CD4-positive, alpha-beta T cell treated with Interferon alpha-2 for 1 hour (primary cell): ENCODE results near the gene ACACB.
"Not testable (repeated sequence)": the region's sequence is repeated elsewhere in the genome, so short reads cannot be mapped to it uniquely, and the experiment has no call there.

Source experiments
- DNase-seq, 2 donors: peaks; one replicate each; pipeline ENCODE4 v3.0.0-alpha.2; 2020 to 2022

Gene ACACB

DNA sequence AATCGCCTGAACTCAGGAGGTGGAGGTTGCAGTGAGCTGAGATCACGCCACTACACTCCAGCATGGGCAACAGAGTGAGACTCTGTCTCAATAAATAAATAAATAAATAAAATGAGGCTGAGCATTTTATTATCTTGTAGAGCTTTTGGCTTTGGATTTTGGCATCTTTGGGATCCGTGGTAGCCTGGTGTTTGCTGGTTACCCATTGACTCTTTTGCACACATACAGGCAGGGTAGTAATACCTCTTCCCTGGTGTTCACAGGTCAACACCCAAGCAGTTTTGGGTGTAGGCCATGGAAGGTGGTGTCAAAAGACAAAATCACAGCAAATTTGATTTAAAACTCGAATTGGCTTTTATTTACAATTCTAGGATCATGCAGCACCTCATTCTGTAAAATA, 27.8 kb downstream of the ACACB start:
- no peak for DNase-seq

DNA sequence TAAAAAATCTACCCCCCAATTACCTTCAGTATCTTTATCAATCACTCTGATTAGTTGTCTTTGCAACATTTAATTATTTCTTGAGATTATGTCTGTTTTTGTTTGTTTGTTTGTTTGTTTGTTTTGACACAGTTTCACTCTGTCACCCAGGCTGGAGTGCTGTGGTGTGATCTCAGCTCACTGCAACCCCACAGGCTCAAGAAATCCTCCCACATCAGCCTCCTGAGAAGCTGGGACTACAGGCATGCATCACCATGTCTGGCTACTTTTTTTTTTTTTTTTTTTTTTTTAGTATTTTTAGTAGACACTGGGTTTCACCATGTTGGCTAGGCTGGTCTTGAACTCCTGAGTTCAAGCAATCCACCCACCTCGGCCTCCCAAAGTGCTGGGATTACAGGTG, 30.7 kb downstream of the ACACB start:
- DNase-seq = not testable (repeated sequence)

DNA sequence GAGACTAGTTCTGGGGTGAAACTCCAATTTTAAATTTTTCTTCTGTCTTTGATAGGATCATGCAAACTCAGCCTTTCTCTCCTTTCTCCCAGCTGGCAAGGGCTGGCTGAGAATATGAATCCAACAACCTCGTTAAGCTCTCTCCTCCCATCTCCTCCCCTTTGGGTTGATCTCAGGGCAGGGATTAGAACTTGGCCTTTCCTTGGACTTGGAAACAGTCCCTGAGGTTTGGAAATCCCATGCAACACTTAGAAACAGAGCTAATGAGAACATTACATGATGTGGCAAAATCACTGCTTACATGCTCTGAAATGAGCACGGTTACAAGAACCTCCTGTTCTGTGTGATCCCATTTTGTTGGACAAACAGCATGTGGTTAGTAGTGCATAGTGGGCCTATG, 31.6 kb downstream of the ACACB start:
- DNase-seq = no peak

DNA sequence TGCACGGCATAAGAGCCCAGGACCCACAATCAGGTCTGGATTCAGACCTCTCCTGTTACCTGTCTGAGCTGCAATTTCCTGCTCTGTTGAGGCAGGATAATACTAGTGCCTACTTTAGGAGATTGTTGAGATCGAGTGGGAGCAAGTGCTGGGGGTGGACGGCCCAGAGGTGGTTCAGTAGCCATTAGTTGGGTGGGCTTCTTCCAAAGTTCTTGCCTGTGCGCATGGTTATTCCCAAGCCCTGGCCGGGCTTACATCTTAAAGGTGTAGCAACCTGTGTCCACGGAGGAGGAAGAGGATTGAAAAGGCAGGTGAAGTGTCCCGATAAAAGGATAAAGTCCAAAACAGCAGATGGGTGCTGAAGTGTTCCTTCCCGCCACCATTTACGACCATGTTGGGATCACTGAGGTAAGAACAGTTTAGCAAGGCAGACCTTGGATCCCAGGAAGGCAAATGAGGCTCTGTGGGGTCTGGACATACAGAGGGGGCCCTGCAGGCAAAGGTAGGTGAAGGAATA, 33.8 kb downstream of the ACACB start:
- DNase-seq = no peak

DNA sequence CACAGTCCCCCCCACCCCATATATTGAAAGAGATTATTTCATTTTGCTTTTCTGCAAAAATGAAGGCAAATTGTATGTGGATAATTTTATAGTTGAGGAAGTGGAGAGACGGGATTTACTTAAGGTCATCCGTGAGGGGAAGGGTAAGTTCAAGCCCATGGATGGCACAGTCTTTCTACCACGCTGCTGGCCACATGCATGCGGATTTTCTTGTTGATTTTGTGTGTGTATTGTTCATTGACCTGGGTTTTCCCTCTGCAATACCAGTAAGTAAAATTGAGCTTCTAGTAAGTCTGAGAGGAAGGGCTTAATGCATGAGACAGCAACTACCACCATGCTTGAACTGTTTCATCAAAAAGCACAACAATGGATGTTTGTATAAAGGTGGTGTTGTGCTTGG, 35.1 kb downstream of the ACACB start:
- DNase-seq = no peak

DNA sequence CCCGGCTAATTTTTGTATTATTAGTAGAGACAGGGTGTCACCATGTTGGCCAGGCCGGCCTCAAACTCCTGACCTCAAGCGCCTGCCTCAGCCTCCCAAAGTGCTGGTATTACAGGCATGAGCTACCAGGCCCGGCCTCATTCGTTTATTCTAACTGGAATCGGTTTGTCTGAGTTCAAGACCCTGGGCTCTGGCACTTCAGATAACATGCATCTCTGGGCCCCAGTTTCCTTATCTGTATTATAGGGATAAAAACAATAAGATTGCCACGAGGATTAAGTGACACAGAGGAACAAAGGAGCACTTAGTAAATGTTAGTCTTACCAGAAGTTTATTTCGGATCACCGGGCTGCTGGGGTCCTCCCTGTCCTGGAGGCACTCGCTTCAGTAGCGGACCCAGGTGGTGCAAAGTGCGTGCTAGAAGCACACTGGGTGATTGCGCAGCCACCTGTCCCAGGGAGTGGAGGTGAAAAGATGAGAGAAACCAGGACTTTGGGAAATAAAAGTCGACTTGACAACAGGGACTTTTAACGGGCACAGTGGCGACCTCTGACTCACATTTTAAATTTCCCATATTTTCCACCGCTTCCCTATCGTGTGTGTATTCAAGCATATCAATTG, 37.5 kb downstream of the ACACB start:
- DNase-seq = no peak

DNA sequence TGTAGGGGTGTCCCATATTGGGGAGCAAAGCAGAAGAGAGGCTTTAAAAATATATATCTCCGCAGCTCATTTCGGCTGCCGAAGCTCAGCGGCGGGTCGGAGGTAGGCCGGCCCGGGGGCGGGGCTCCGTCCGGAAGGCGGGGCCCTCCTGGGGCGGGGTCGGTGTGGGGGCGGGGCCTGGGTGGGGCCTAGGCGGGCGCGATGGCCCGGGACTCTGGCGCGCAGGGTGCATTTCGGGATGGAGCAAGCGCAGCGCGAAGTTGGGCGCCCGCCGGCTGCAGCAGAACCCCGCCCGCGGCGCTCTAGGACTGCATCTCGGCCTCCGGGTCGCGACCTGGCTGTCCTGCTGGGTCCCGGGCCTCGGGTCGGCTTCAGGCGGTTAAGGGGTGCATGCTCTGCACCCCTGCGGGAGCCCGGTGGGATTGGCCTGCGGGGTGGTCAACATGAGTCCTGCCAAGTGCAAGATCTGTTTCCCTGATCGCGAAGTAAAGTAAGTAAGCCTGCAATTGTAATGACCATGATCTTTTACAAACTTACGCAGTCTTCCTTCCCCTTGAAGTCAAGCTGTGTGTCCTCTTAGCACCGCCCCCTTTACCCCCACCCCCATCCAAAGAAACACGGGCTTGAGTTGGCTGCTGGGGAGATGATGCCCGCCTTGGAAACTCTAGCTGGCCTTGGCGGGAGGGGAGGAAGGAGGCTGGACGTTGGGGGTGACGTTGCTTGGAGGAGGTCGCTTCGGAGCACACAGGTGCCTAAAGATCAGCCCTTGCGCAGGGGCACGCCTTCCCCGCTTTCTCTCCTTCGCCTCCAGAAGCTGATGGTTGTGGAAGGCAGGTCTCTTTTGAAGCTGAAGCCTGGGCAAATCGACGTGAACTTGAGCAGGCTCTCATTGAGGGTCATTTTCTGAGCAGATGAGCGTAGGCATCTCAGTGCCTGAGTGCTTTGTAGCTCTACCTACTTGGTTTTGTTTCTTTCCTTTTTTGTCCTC, 38.4 kb downstream of the ACACB start:
- peak; percentile 76 to 87 for DNase-seq

DNA sequence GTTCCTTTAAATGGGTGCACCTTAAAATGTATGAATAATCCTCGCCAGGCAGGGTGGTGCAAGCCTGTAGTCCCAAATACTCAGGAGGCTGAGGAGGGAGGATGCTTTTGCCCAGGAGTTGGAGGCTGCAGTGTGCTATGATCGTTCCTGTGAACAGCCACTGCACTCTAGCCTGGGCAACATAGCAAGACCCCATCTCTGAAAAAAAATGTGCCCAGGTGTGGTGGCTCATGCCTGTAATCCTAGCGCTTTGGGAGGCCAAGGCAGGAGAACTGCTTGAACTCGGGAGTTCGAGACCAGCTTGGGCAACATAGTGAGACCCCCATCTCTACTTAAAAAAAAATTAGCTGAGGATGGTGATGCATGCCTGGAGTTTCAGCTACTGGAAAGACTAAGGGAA, 39.6 kb downstream of the ACACB start:
- no peak for DNase-seq

DNA sequence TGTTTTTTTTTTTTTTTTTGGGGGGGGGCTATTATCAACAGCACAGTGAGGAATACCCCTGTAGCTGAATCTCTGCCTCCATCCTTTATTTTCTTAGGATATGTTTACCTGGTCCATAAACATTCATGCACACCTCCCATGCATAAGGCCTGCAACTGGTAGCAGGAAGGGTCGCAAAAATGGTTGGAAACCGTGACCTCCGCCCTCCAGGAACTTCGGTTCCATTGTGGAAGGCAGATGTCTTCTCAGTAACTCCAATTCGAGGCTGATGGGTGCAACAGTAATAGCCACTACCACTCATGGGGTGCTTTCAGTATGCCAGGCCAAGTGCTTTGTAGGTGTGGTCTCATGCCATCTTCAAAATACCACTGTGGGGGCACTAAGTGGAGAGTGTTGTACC, 40.2 kb downstream of the ACACB start:
- no peak for DNase-seq

DNA sequence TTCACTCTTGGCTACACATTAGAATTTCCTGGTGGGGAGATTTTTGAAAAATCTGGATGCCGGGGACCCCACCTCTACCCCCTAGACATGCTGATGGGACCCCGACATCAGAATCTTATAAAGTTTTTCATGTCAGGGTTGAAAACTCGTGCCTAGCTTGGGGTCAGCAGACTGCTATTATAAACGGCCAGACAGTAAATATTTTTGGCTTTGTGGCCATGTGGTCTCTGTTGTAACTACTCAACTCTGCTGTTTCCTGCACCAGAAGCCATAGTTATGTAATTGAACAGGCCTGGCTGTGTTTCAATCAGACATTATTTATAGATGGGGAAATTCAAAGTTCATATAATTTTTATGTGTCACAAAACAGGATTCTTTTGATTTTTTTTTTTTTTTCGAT, 41.6 kb downstream of the ACACB start:
- no peak for DNase-seq

DNA sequence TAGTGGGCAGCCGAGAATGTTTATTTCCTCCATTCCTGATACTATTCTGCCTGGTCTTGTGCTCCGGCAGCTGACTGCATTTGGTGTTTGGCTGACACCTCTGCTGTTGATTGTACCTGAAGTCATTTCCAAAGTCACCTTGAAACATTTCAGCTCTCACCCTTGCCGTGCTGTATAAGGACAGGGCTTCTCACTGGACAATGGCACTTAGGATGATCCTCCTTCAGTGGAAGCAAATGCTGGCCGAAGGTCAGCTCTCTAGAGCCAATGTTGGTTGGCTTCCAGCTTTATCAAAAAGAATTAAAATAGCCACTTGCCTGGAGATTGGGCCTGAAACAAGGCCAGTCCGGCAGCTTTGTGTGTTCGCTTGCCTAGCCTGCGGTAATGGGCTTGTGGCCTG, 44.0 kb downstream of the ACACB start:
- no peak for DNase-seq

DNA sequence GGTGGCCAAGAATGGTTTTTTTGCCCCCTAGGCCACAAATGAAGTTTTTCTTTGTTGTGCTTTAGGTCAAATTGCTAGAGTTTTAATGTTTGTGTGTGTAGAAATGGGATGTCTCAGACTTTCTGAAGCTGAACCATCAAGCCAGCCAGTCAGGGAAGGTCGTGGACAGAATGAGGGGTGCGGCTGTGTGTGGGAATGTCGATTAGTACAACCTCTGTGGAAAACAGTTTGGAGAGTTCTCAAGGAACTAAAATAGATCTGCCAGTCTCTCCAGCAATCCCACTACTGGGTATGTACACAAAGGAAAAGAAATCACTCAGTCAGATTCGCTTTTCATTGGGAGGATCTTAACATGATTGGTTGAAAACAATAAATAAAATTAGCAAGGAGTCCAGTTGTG, 44.5 kb downstream of the ACACB start:
- DNase-seq = no peak

DNA sequence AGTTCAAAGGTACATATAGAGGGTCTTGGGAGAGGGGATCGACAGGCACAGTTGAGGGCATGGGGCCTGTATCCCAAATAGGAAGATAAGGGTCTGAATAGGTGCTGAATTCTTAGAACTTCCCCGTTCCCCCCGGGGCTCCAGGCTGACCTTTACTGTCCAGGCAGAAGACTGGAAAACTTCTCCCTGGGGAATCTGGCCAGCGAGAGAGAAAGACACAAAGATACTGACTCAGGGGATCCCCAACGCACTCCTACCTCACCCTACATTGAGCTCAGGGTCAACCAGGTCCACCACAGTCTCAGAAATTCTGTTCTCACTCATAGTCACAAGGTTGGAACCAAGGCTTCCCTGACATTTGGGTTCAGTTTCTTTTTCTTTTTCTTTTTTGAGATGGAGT, 46.2 kb downstream of the ACACB start:
- no peak for DNase-seq

DNA sequence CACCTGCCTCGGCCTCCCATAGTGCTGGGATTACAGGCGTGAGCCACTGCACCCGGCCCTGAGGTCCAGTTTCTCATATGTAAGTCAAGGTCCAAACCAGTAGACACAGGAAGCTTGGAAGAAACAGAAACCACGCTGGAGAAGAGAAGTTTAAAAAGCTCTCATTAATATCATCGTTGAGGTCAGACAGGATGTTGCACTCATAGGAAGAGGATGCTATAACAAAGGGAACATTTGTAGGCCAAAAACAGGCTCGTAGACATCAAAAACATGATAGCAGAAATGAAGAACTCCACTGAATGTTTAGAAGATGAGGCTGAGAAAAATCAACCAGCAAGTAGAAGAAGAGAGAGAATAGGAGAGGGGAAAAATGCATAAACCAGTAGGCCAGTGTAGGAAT, 46.8 kb downstream of the ACACB start:
- no peak for DNase-seq

DNA sequence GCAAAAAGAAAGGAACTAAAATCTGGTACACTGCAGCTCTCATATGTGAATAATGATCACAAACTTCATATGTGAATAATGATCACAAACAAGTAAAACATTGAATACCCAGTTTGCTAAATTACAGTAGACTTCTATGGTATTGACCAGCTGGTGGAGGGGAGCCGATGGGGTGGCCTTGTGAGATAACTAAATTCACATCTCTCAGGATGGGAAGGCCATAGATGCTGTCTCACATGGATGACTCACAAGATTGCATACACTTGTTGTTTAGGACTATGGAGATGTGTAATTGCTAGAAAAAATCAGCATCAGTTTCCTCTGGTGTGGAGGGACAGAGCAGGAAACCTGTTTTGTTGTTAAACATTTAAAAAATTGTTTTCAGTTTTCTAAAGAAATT, 49.2 kb downstream of the ACACB start:
- no peak for DNase-seq

DNA sequence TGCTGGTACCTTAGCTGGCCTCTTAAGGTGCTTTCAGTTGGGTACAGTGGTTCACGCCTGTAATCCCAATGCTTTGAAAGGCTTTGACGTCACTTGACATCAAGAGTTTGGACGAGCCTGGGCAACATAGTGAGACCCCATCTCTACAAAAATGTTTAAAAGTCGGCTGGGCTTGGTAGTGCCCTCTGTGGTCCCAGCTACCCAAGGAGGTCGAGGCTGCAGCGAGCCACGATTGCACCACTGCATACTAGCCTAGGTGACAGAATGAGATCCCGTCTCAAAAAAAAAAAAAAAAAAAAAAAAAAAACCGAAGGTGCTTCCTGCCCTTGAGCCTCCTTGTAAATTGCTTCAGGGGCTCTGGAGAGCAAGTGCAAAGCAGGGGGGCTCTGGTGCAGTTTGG, 50.0 kb downstream of the ACACB start:
- no peak for DNase-seq

DNA sequence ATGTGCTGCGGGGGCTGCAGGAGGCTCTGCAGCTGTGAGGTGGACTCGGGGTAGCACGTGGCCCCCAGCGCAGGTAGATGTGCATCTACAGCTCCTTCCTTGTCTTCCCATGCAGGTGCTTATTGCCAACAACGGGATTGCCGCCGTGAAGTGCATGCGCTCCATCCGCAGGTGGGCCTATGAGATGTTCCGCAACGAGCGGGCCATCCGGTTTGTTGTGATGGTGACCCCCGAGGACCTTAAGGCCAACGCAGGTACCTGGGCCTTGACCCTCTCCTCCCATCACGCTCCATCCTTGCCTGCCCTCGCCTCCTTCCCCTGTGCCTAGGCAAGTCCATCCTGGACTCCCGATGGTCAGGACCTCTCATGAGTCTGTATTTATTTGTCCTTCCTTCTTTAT, 51.4 kb downstream of the ACACB start:
- no peak for DNase-seq

DNA sequence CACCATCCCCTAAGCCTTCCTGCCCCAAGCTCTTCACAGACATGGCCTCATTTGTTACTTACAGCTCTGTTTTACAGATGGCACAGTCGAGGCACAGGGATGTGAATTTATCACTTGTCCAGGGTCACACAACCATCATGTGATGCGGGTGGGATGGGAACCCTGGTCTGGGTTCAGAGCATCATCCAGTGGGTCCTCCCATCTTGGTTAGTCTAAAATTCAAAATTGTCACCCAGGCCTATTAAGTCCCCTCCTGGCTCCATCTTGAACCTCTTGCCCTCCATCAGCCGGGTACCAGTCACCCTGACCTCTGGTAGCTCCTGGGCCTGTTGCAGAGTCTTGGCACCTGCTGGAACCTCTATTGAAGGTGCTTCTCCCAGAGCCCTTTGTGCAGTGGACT, 52.9 kb downstream of the ACACB start:
- DNase-seq = no peak

DNA sequence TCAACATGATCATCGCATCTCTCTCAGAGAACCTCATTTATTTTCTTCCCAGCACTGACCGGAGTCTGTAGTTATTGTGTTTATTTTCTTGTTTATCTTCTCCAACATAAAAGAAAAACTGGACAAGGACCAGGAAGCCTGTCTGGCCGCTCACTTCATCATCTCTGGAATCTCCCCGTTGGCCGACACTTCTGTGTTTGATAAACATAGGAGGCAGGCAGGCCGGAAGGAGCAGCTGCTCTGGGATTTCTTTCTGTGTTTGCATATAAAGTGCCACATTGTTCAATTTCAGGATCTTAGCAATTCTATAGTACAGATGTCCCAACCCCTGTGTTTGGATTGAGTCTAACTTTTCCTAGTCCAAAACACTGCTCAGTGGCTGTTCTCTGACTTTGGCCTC, 53.3 kb downstream of the ACACB start:
- DNase-seq = no peak

DNA sequence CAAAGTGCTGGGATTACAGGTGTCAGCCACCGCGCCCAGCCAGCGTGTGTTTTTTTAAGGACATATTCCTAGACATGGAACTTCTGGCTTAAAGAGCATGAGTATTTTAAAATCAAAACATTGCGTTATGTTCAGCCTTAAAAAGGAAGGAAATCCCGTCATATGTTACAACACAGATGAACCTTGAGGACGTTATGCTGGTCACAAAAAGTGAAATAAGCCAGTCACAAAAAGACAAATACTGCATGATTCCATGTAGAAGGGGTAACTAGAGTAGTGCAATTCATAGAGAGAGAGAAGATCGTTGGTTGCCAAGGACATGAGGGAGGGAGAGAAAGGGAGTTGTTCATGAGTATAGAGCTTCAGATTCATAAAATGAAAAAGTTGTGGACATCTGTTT, 53.9 kb downstream of the ACACB start:
- DNase-seq = no peak

DNA sequence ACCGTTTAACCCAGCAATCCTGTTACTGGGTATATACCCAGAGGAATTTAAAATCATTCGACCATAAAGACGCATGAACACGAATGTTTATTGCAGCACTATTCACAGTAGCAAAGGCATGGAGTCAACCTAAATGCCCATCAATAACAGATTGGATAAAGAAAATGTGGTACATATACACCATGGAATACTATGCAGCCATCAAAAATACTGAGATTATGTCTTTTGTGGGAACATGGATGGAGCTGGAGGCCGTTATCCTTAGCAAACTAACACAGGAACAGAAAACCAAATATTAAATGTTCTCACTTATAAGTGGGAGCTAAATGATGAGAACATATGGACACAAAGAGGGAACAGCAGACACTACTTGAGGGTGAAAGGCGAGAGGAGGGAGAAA, 56.4 kb downstream of the ACACB start:
- DNase-seq = not testable (repeated sequence)

DNA sequence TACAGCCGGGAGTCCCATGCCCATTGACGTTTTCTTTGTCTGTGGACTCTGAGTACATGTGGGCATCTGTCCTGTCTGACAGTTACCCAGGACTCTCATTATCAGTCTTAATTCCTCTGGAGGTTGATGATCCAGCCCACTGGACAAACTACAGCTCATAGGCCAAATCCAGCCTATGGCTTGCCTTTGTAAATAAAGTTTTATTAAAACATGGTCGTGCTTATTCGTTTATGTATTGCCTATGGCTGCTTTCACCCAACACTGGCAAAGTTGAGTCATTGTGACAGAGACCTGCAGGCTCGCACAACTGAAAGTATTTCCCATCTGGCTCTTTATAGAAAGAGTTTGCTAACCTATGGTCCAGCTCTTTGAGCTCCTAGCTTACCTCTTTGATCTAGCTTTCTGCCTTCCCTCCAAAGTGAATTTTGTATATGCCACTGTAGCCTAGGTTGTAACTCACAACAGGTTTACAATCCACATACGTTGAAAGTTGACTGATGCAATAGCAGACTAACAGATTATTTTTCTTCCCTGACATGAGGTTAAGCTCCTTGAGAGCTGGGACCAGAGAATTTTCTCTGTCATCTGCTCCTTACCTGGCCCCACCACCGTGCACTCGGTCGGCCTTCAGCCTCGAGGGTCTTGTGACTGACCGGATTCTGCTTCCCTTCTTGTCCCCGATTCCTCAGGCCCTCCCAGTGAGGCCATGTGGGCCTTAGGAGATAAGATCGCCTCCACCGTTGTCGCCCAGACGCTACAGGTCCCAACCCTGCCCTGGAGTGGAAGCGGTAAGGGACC, 57.3 kb downstream of the ACACB start:
- DNase-seq = no peak

DNA sequence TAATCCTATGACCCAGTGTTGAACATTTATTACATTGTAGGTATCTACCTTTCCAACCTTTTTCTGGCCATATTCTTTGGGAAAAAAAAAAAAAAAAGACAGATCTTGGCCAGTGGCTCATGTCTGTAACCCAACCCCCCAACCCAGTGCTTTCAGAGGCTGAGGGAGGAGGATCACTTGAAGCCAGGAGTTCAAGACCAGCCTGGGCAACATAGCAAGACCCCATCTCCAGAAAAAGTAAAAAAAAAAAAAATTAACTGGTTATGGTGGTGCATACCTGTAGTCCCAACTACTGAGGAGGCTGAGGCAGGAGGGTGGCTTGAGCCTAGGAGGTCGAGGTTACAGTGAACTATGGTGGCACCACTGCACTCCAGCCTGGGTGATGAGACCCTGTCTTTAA, 58.1 kb downstream of the ACACB start:
- no peak for DNase-seq

DNA sequence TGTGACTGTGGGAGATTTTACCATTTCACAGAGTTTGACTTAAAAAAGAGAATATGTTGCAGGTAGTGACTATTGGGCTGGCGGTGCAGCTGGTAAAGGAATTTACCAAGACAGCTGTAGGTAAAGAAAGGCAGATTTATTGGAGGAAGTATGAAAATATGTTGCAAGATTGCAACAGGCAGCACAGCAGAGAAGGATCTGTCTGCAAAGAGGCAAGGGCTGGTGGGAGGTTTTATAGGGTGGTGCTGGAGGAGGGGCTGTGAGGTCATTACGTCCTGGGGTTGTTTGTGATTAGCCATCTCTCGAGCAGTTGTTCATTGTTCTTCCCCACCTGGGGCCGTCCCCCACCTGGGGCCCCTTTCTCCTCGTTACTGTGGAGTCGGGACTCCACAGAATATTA, 62.1 kb downstream of the ACACB start:
- DNase-seq = no peak
